Stomach (tissue), 9 donors: ENCODE results near the gene TARM1. TPM values are rescaled to one million over a fixed set of nuclear protein-coding genes. Genes with fewer than 3 reads are reported as not detected.

ENCODE experiments used
- DNase-seq, 2 donors: peaks; one replicate each; pipeline versions ENCODE4 v3.0.0 to v3.0.0-alpha.2; 2013 to 2019
- H3K27ac ChIP-seq, 5 donors: fragments of 200-600 bp in 4 of 5; sonication (generic) in 4 of 5; one replicate each; pipeline ENCODE4 v1.5.1; 2013 to 2019; ENCODE audit warnings: mild to moderate bottlenecking in 1 of 5, moderate library complexity in 1 of 5
- H3K27me3 ChIP-seq, 3 donors: fragments of 200-600 bp; sonication (generic); one replicate each; pipeline ENCODE4 v1.5.1; 2017 to 2019; ENCODE audit warnings: mixed run types in 1 of 3
- H3K36me3 ChIP-seq, 4 donors: fragments of 200-600 bp; sonication (generic); 1 replicate in 3 of 4; 2 replicates in 1 of 4; pipeline ENCODE4 v1.5.1; 2016 to 2019
- H3K4me1 ChIP-seq, 4 donors: fragments of 200-600 bp; sonication (generic); one replicate each; pipeline ENCODE4 v1.5.1; 2016 to 2019
- H3K4me3 ChIP-seq, 4 donors: fragments of 200-600 bp; sonication (generic) in 3 of 4; one replicate each; pipeline ENCODE4 v1.5.1; 2016 to 2019; ENCODE audit warnings: mild to moderate bottlenecking in 1 of 4
- H3K9me3 ChIP-seq, 4 donors: fragments of 200-600 bp; sonication (generic); one replicate each; pipeline ENCODE4 v1.5.1; 2016 to 2019
- EP300 ChIP-seq: sonication (generic); formaldehyde crosslinking; IDR thresholded peaks from one replicate; pipeline ENCODE4 v1.6.1; 2017; ENCODE audit warnings: antibody characterized with exemption
- POLR2A ChIP-seq, 4 donors: fragments of 450-650 bp; IDR thresholded peaks; one replicate each; pipeline ENCODE4 v1.6.1; 2016; ENCODE audit warnings: antibody characterized with exemption in 4 of 4, control low read depth in 2 of 4, mild to moderate bottlenecking in 1 of 4, moderate library complexity in 1 of 4
- POLR2AphosphoS5 ChIP-seq, 3 donors: sonication (generic); formaldehyde crosslinking; IDR thresholded peaks; one replicate each; pipeline ENCODE4 v1.6.1; 2016; ENCODE audit warnings: antibody characterized with exemption in 3 of 3
- WGBS, 5 donors: extraction: QIAGEN DNeasy Blood & Tissue Kit in 3 of 5; methylation state at CpG; one replicate each; pipeline versions ENCODE4 v1.1.5 to v1.1.7; 2013 to 2018; 5-methylcytosine and 5-hydroxymethylcytosine counted together
- intact Hi-C: fragments of 100-400 bp; cut with DNase I; formaldehyde crosslinking; loops from one replicate; pipeline ENCODE4 v1.15.1; 2023; ENCODE audit warnings: low total_unique reads
- polyA plus RNA-seq, 3 donors: library from polyadenylated mRNA; stranded (reverse); fragments of 200-250 nt; gene quantifications; one replicate each; pipeline ENCODE4 v1.2.3, GENCODE V29; 2013
- total RNA-seq, 5 donors: library from RNA; depleted of rRNA; stranded (reverse); fragments of >200 nt; gene quantifications; one replicate each; pipeline versions ENCODE4 v1.1.0 to v1.2.3, GENCODE V29; 2014 to 2016
- TF ChIP-seq, protein P1 (sequence below), 7 experiments: fragments of 450-650 bp in 4 of 7; fragments of 200-600 bp in 3 of 7; sonication (generic) in 3 of 7; IDR thresholded peaks; one replicate each; pipeline ENCODE4 v1.5.1; 2016 to 2019; ENCODE audit warnings: antibody characterized with exemption in 7 of 7, control low read depth in 2 of 7, mild to moderate bottlenecking in 1 of 7
- donor health status: healthy with polysubstance abuse.
- donor health status: Bipolar disorder and iron deficiency.
- donor health status: healthy.

The TARM1 gene
- total and polyA plus RNA-seq, 8 donors = not detected

DNA sequence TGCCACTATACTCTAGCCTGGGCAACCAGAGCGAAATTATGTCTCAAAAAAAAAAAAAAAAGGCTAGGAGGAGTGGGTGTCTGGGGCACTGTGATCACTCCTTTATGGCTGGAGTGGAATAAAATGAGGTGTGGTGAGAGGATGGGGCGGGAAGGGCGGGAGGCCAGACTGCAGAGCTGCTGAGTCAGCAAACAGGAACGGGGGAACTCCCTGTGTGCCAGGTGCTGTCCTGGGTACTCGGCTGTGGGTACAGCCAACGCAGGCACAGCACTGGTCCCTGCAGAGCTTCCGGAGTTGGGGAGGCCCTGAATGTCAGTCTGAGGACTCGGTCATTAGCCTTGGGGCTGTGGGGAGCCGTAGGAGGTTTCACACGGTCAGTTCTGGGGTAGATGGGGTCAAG is 40.1 kb upstream of the TARM1 start:
- Histone ChIP-seq H3K27ac (no peak overlapping the region), H3K4me3 (no peak overlapping the region), H3K27me3 (no peaks in the 10 kb centered on the region), H3K4me1 (peaks cover 5 to 12% (median 11%) of the 10 kb centered on the region in 4 donors), H3K9me3 (no peaks in the 10 kb centered on the region), H3K36me3 (peaks cover 64 to 87% (median 84%) of the 10 kb centered on the region in 4 donors)
- TF ChIP-seq EP300 (no peak), POLR2A (IDR thresholded peaks at IDR 0.05) (no peak), POLR2AphosphoS5 (IDR thresholded peaks at IDR 0.05) (no peak)
- TF ChIP-seq, protein P1, sequence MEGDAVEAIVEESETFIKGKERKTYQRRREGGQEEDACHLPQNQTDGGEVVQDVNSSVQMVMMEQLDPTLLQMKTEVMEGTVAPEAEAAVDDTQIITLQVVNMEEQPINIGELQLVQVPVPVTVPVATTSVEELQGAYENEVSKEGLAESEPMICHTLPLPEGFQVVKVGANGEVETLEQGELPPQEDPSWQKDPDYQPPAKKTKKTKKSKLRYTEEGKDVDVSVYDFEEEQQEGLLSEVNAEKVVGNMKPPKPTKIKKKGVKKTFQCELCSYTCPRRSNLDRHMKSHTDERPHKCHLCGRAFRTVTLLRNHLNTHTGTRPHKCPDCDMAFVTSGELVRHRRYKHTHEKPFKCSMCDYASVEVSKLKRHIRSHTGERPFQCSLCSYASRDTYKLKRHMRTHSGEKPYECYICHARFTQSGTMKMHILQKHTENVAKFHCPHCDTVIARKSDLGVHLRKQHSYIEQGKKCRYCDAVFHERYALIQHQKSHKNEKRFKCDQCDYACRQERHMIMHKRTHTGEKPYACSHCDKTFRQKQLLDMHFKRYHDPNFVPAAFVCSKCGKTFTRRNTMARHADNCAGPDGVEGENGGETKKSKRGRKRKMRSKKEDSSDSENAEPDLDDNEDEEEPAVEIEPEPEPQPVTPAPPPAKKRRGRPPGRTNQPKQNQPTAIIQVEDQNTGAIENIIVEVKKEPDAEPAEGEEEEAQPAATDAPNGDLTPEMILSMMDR (IDR thresholded peaks at IDR 0.05) = no peak
- DNase-seq = no peak
- WGBS, 5 donors = 91 to 97% (median 95%) methylated on average over 5 to 10 of the region's 10 CpGs
- intact Hi-C loops = no loop called here

- H3K36me3 ChIP-seq = peaks cover 18 to 50% (median 48%) of the 10 kb centered on the region in 4 donors
- peak; percentile 98 to 99 for DNase-seq
- H3K4me1 ChIP-seq = peaks cover 22 to 36% (median 31%) of the 10 kb centered on the region in 4 donors
- H3K27ac ChIP-seq = peak within 1 kb of the TSS; percentile 88 to 96 (median 93)
- no peaks in the 10 kb centered on the region for H3K27me3 ChIP-seq
- intact Hi-C loops = no loop called here
- TF ChIP-seq POLR2A (IDR thresholded peaks at IDR 0.05) (peak in 2 of 4 donors; percentile 28 to 64), POLR2AphosphoS5 (IDR thresholded peaks at IDR 0.05) (peak; percentile 79 to 96 (median 87)), EP300 (no peak)
- TF ChIP-seq, protein P1 (IDR thresholded peaks at IDR 0.05) = peak in 1 of 7 experiments; percentile 16
- H3K9me3 ChIP-seq = no peaks in the 10 kb centered on the region
- peak within 1 kb of the TSS; percentile 61 to 93 (median 88) for H3K4me3 ChIP-seq
- 0 to 1% (median 0%) methylated on average over 60 of the region's 60 CpGs for WGBS, 5 donors
Observed at GRCh38 chr19:54115109-54116063, 34.2 kb upstream of the TARM1 start, which contains the start of the genes PRPF31 and TFPT. PRPF31 (plus strand) TSS chr19:54115754; CDS start chr19:54118279, 2,525 bp downstream. TFPT (minus strand) TSS chr19:54115657; CDS start chr19:54115269, 388 bp downstream.

GRCh38 chr19:54114340-54115108 is 33.4 kb upstream of the TARM1 start:
- peak overlapping the region; percentile 61 to 93 (median 88) for H3K4me3 ChIP-seq
- no peaks in the 10 kb centered on the region for H3K27me3 ChIP-seq
- no peaks in the 10 kb centered on the region for H3K9me3 ChIP-seq
- peaks cover 20 to 50% (median 48%) of the 10 kb centered on the region in 4 donors for H3K36me3 ChIP-seq
- H3K27ac ChIP-seq = peak overlapping the region; percentile 3 to 96 (median 92)
- 8 to 12% (median 10%) methylated on average over 24 to 28 of the region's 28 CpGs for WGBS, 5 donors
- intact Hi-C loops = no loop called here
- TF ChIP-seq EP300 (no peak), POLR2A (IDR thresholded peaks at IDR 0.05) (no peak), POLR2AphosphoS5 (IDR thresholded peaks at IDR 0.05) (no peak)
- TF ChIP-seq, protein P1 (IDR thresholded peaks at IDR 0.05) = no peak
- H3K4me1 ChIP-seq = peaks cover 22 to 36% (median 31%) of the 10 kb centered on the region in 4 donors
- DNase-seq = peak; percentile 48 to 74

GRCh38 chr19:54109651-54110050 is 28.5 kb upstream of the TARM1 start:
- intact Hi-C loops = no loop called here

More at GRCh38 chr19:54109651-54110050, 28.5 kb upstream of the TARM1 start:
- TF ChIP-seq POLR2AphosphoS5 (IDR thresholded peaks at IDR 0.05) (no peak), EP300 (no peak), POLR2A (IDR thresholded peaks at IDR 0.05) (no peak)
- TF ChIP-seq, protein P1 (IDR thresholded peaks at IDR 0.05) = no peak
- Histone ChIP-seq H3K27me3 (no peaks in the 10 kb centered on the region), H3K36me3 (peaks cover 52 to 78% (median 75%) of the 10 kb centered on the region in 4 donors), H3K4me3 (no peak overlapping the region), H3K27ac (no peak overlapping the region), H3K4me1 (peaks cover 11 to 21% (median 12%) of the 10 kb centered on the region in 4 donors), H3K9me3 (no peaks in the 10 kb centered on the region)
- DNase-seq = peak in 1 of 2 donors; percentile 13
- WGBS, 5 donors = 70 to 82% (median 77%) methylated on average over 6 of the region's 6 CpGs
